Measurements from ENCODE around the gene SLC22A17. TPM values are rescaled to one million over a fixed set of nuclear protein-coding genes. Genes with fewer than 3 reads are reported as not detected.

Gene SLC22A17
- total and polyA plus RNA-seq, 10 of the 15 experiments (the other 5 are each of a cell fraction or from before 2014, with no cell fraction given), result not detected

- BruUV-seq (replicated peaks), result no TSS peak
- CTCF ChIA-PET, result interaction anchor here (0.9 to 5.8 kb wide), 16 partner anchors 10 to 295 kb away, joined by 3 to 77 read pairs (median 6); partner anchors contain the start of genes CDH24, HOMEZ, JPH4 and PABPN1
- Histone ChIP-seq H3K4me3 (peak overlapping the region; percentile 73), H3K9ac (ENCODE audit: control insufficient read depth, insufficient read depth, low read length) (peak overlapping the region; percentile 78), H3K4me1 (ENCODE audit: control insufficient read depth, insufficient read depth, low read length) (peaks cover 11% of the 10 kb centered on the region), H3K36me3 (ENCODE audit: control insufficient read depth in 2 of 2, insufficient read depth in 2 of 2, low read length in 1 of 2) (no peaks in the 10 kb centered on the region), H3K9me3 (replicated peaks; ENCODE audit: control insufficient read depth, insufficient read depth, low read length) (no peaks in the 10 kb centered on the region), H3K27ac (ENCODE audit: control insufficient read depth, insufficient read depth) (peak overlapping the region; percentile 85), H3K4me2 (ENCODE audit: control insufficient read depth, insufficient read depth) (peak overlapping the region; percentile 73), H3K79me2 (ENCODE audit: control insufficient read depth, insufficient read depth, low read length) (peaks cover 12% of the 10 kb centered on the region), H4K20me1 (ENCODE audit: control insufficient read depth, insufficient read depth) (no peaks in the 10 kb centered on the region), H3K27me3 (replicated peaks in 1 of 2; ENCODE audit: control insufficient read depth in 2 of 2, insufficient read depth in 2 of 2, low read length in 1 of 2) (no peaks in the 10 kb centered on the region), H2AFZ (ENCODE audit: control insufficient read depth, low read depth, low read length) (peak overlapping the region; percentile 92)
- intact Hi-C loops (cut with micrococcal nuclease; ENCODE audit: unreplicated experiment), result loop anchor here (1.0 to 2.0 kb wide), 2 partner anchors 20 to 181 kb away; partner anchors contain the start of gene PABPN1
- DNase-seq (ENCODE audit: low read depth, low spot score), result peak; percentile 91
- peak; percentile 86 for FAIRE-seq
- WGBS (ENCODE audit: insufficient coverage, insufficient replicate concordance, low lambda C conversion rate, missing lambda C conversion rate), result under 1% methylated on average over 71 of the region's 87 CpGs
- peak; percentile 90 for ATAC-seq
- RAD21 ChIA-PET (ENCODE audit: unreplicated experiment), result interaction anchor here (0.9 to 8.7 kb wide), 6 partner anchors 15 to 233 kb away, joined by 3 to 103 read pairs (median 4); partner anchors contain the start of genes HOMEZ and PABPN1
- in situ Hi-C loops (cut with MboI), result loop anchor here (10.0 to 25.0 kb wide), 2 partner anchors 811 to 1133 kb away; partner anchors contain the start of genes DCAF11 and NRL
- SMC1A ChIA-PET (ENCODE audit: uncharacterized antibody, unreplicated experiment), result interaction anchor here (0.8 to 7.1 kb wide), 8 partner anchors 9 to 230 kb away, joined by 3 to 48 read pairs (median 3); partner anchors contain the start of genes HOMEZ and PABPN1
- POLR2A ChIA-PET, result interaction anchor here (1.5 to 5.7 kb wide), 3 partner anchors 15 to 20 kb away, joined by 3 to 98 read pairs (median 28); partner anchors contain the start of genes HOMEZ and PABPN1
- TF ChIP-seq NR2C2 (IDR thresholded peaks at IDR 0.05; ENCODE audit: borderline replicate concordance, control insufficient read depth, insufficient read length, low read depth) (no peak), ESRRA (IDR thresholded peaks at IDR 0.05; ENCODE audit: low read length) (no peak), NKRF (conservative IDR thresholded peaks at IDR 0.05) (peak; percentile 83), SRF (IDR thresholded peaks at IDR 0.05; ENCODE audit: low read depth in 2 of 2, low read length in 2 of 2) (no peak), RELA (IDR thresholded peaks at IDR 0.05; ENCODE audit: borderline replicate concordance, partially characterized antibody) (peak; percentile 76), SMAD1 (IDR thresholded peaks at IDR 0.05; ENCODE audit: low read depth, partially characterized antibody) (no peak), MYB (IDR thresholded peaks at IDR 0.05; ENCODE audit: borderline replicate concordance, low read depth, low read length) (no peak), ZZZ3 (IDR thresholded peaks at IDR 0.05; ENCODE audit: control insufficient read depth, insufficient read length, low read depth) (no peak), PAX8 (IDR thresholded peaks at IDR 0.05) (no peak), SIN3A (IDR thresholded peaks at IDR 0.05; ENCODE audit: low read depth, low read length) (peak; percentile 54), HDGF (IDR thresholded peaks at IDR 0.05) (peak; percentile 69; the same call in 1 of the 2 replicates), MTA3 (IDR thresholded peaks at IDR 0.05; ENCODE audit: borderline replicate concordance, low read length) (no peak), POU2F2 (IDR thresholded peaks at IDR 0.05; ENCODE audit: borderline replicate concordance, low read depth, low read length) (peak; percentile 54; the same call in 1 of the 3 replicates), RCOR1 (conservative IDR thresholded peaks at IDR 0.05; ENCODE audit: low read depth, low read length) (no peak)
- TF ChIP-seq, protein P1, sequence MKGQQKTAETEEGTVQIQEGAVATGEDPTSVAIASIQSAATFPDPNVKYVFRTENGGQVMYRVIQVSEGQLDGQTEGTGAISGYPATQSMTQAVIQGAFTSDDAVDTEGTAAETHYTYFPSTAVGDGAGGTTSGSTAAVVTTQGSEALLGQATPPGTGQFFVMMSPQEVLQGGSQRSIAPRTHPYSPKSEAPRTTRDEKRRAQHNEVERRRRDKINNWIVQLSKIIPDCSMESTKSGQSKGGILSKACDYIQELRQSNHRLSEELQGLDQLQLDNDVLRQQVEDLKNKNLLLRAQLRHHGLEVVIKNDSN (IDR thresholded peaks at IDR 0.05; ENCODE audit: borderline replicate concordance, extremely low read length, insufficient read depth, low read depth, low read length), result peak; percentile 73
- TF ChIP-seq, protein P2, sequence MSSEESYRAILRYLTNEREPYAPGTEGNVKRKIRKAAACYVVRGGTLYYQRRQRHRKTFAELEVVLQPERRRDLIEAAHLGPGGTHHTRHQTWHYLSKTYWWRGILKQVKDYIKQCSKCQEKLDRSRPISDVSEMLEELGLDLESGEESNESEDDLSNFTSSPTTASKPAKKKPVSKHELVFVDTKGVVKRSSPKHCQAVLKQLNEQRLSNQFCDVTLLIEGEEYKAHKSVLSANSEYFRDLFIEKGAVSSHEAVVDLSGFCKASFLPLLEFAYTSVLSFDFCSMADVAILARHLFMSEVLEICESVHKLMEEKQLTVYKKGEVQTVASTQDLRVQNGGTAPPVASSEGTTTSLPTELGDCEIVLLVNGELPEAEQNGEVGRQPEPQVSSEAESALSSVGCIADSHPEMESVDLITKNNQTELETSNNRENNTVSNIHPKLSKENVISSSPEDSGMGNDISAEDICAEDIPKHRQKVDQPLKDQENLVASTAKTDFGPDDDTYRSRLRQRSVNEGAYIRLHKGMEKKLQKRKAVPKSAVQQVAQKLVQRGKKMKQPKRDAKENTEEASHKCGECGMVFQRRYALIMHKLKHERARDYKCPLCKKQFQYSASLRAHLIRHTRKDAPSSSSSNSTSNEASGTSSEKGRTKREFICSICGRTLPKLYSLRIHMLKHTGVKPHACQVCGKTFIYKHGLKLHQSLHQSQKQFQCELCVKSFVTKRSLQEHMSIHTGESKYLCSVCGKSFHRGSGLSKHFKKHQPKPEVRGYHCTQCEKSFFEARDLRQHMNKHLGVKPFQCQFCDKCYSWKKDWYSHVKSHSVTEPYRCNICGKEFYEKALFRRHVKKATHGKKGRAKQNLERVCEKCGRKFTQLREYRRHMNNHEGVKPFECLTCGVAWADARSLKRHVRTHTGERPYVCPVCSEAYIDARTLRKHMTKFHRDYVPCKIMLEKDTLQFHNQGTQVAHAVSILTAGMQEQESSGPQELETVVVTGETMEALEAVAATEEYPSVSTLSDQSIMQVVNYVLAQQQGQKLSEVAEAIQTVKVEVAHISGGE (CRISPR knock-in tag; IDR thresholded peaks at IDR 0.05), result no peak
Measured at GRCh38 chr14:23301288-23301968, 51.3 kb downstream of the SLC22A17 start.
